GM23338 (cell line): ENCODE results near the gene BATF3. TPM values are rescaled to one million over a fixed set of nuclear protein-coding genes. Genes with fewer than 3 reads are reported as not detected.

Experiments
- ATAC-seq: fragments of 200-7000 bp; cut with Tn5 transposase; 3 replicates; pipeline ENCODE4 v1.9.1; 2020
- DNase-seq: peaks from one replicate; pipeline ENCODE4 v3.0.0-alpha.2; 2015; ENCODE audit warnings: low spot score
- H2AFZ ChIP-seq: fragments of 200-600 bp; sonication (generic); 2 replicates; pipeline ENCODE4 v1.8.0; 2016; ENCODE audit warnings: antibody characterized with exemption, mild to moderate bottlenecking, moderate library complexity
- H3F3A ChIP-seq: fragments of 200-600 bp; sonication (generic); replicated peaks from 2 replicates; pipeline ENCODE4 v1.8.0; 2017; ENCODE audit warnings: antibody characterized with exemption, mixed run types, low read depth
- H3K27ac ChIP-seq: fragments of 200-600 bp; sonication (generic); 2 replicates; pipeline ENCODE4 v1.6.1; 2016; ENCODE audit warnings: low read depth
- H3K27me3 ChIP-seq: fragments of 200-600 bp; sonication (generic); 2 replicates; pipeline ENCODE4 v1.8.0; 2016; ENCODE audit warnings: mild to moderate bottlenecking, mixed run types, moderate library complexity; ENCODE audit not compliant: insufficient read depth
- H3K36me3 ChIP-seq: fragments of 200-600 bp; sonication (generic); 2 replicates; pipeline ENCODE4 v1.8.0; 2016; ENCODE audit warnings: mild to moderate bottlenecking; ENCODE audit not compliant: insufficient read depth
- H3K4me1 ChIP-seq: fragments of 200-600 bp; sonication (generic); 2 replicates; pipeline ENCODE4 v1.8.0; 2016; ENCODE audit warnings: mild to moderate bottlenecking, moderate library complexity; ENCODE audit not compliant: insufficient read depth
- H3K4me2 ChIP-seq: fragments of 200-600 bp; sonication (generic); 2 replicates; pipeline ENCODE4 v1.7.1; 2017; ENCODE audit warnings: mixed run types
- H3K4me3 ChIP-seq: fragments of 200-600 bp; sonication (generic); 2 replicates; pipeline ENCODE4 v1.6.1; 2016; ENCODE audit warnings: mixed run types
- H3K79me2 ChIP-seq: fragments of 200-600 bp; sonication (generic); replicated peaks from 2 replicates; pipeline ENCODE4 v1.8.0; 2017; ENCODE audit warnings: mild to moderate bottlenecking; ENCODE audit not compliant: insufficient read depth
- H3K9me2 ChIP-seq: fragments of 200-600 bp; sonication (generic); 2 replicates; pipeline ENCODE4 v1.8.0; 2017; ENCODE audit not compliant: insufficient read depth
- H4K20me1 ChIP-seq: fragments of 200-600 bp; sonication (generic); replicated peaks from 2 replicates; pipeline ENCODE4 v1.8.0; 2017; ENCODE audit warnings: mild to moderate bottlenecking; ENCODE audit not compliant: insufficient read depth
- H3K27ac Mint-ChIP-seq: 2 replicates; pipeline ENCODE4 v1.8.0; 2020; ENCODE audit warnings: inconsistent platforms, mild to moderate bottlenecking, moderate library complexity, mixed read lengths
- H3K27me3 Mint-ChIP-seq: 3 replicates; pipeline ENCODE4 v1.8.0; 2022; ENCODE audit warnings: low read depth, mild to moderate bottlenecking, moderate library complexity, mixed read lengths, inconsistent platforms; ENCODE audit not compliant: insufficient read depth, poor library complexity
- H3K36me3 Mint-ChIP-seq: 3 replicates; pipeline ENCODE4 v1.8.0; 2021; ENCODE audit warnings: low read depth, mild to moderate bottlenecking, inconsistent platforms, moderate library complexity, mixed read lengths
- H3K4me1 Mint-ChIP-seq: 3 replicates; pipeline ENCODE4 v1.8.0; 2020; ENCODE audit warnings: mild to moderate bottlenecking, inconsistent platforms, mixed read lengths
- H3K4me3 Mint-ChIP-seq: 3 replicates; pipeline ENCODE4 v1.8.0; 2021; ENCODE audit warnings: moderate library complexity, mild to moderate bottlenecking, inconsistent platforms, mixed read lengths
- H3K9me3 Mint-ChIP-seq: 3 replicates; pipeline ENCODE4 v1.8.0; 2020; ENCODE audit warnings: moderate library complexity, mild to moderate bottlenecking, inconsistent platforms, mixed read lengths
- CTCF ChIP-seq, 2 experiments: fragments of 200-600 bp in 1 of 2; sonication (generic) in 1 of 2; conservative IDR thresholded peaks; 2 replicates each; pipeline versions ENCODE4 v1.5.1 to v1.6.1; 2016 to 2017; ENCODE audit warnings: antibody characterized with exemption in 2 of 2, low read depth in 2 of 2, mild to moderate bottlenecking in 2 of 2, moderate library complexity in 1 of 2
- EZH2phosphoT487 ChIP-seq: fragments of 200-600 bp; sonication (generic); IDR thresholded peaks from one replicate; pipeline ENCODE4 v1.8.1; 2018; ENCODE audit warnings: antibody characterized with exemption; ENCODE audit not compliant: unreplicated experiment
- JUNB ChIP-seq: IDR thresholded peaks from one replicate; pipeline ENCODE4 v1.6.1; 2016; ENCODE audit warnings: antibody characterized with exemption; ENCODE audit not compliant: unreplicated experiment
- NANOG ChIP-seq: IDR thresholded peaks from 2 replicates; pipeline ENCODE4 v1.6.1; 2016; ENCODE audit warnings: antibody characterized with exemption, borderline replicate concordance
- ZNF331 ChIP-seq: fragments of 250-450 bp; sonication (Bioruptor Pico); IDR thresholded peaks from 2 replicates; pipeline ENCODE4 v1.5.0; 2020; ENCODE audit warnings: low read depth, mild to moderate bottlenecking, moderate library complexity
- ZNF462 ChIP-seq: fragments of 250-450 bp; sonication (Bioruptor Pico); IDR thresholded peaks from 2 replicates; pipeline ENCODE4 v1.5.0; 2020; ENCODE audit warnings: mild to moderate bottlenecking, moderate library complexity
- polyA plus RNA-seq: library from polyadenylated mRNA; unstranded; fragments of >200 nt; fragmentation: Nextera tagmentation; extraction: Ambion mirVana; gene quantifications from 2 replicates; pipeline ENCODE4 v1.2.1, GENCODE V29; 2016
- total RNA-seq: library from RNA; depleted of rRNA; stranded (reverse); fragments of >200 nt; shearing (Covaris generic); gene quantifications from 2 replicates; pipeline ENCODE4 v1.2.3, GENCODE V29; 2014
- TF ChIP-seq, protein P1 (sequence below): IDR thresholded peaks from 2 replicates; pipeline ENCODE4 v1.6.1; 2016; ENCODE audit warnings: antibody characterized with exemption
- TF ChIP-seq, protein P2 (sequence below): IDR thresholded peaks from one replicate; pipeline ENCODE4 v1.6.1; 2018; ENCODE audit warnings: antibody characterized with exemption; ENCODE audit not compliant: unreplicated experiment

The BATF3 gene
- total and polyA plus RNA-seq, 2 experiments from 2014 or later = 3.6 to 7.8 TPM

DNA sequence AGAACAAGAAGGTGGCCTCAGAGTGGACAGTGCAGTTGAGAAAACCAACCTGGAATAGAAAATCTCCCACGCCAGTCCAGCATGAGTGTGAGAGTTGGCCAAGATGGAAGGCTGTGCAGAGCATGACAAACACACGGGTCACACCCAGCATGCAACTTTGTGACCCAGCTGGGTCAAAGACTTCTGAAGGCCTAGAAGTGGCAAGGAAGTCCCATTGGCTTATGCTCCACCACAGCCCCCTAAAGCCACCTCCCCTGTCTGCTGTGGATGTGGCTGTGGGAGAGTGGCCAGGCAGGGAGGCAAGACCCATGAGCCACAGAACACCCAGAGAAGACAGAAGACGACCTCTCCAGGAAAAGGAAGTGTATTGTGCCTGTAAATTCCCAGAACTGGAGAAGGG is 13.6 kb downstream of the BATF3 start (continued):
- TF ChIP-seq ZNF462 = no peak
- TF ChIP-seq, protein P1, sequence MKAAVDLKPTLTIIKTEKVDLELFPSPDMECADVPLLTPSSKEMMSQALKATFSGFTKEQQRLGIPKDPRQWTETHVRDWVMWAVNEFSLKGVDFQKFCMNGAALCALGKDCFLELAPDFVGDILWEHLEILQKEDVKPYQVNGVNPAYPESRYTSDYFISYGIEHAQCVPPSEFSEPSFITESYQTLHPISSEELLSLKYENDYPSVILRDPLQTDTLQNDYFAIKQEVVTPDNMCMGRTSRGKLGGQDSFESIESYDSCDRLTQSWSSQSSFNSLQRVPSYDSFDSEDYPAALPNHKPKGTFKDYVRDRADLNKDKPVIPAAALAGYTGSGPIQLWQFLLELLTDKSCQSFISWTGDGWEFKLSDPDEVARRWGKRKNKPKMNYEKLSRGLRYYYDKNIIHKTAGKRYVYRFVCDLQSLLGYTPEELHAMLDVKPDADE = no peak
- no peak for TF ChIP-seq ZNF331 (CRISPR knock-in tag)
- TF ChIP-seq, protein P2, sequence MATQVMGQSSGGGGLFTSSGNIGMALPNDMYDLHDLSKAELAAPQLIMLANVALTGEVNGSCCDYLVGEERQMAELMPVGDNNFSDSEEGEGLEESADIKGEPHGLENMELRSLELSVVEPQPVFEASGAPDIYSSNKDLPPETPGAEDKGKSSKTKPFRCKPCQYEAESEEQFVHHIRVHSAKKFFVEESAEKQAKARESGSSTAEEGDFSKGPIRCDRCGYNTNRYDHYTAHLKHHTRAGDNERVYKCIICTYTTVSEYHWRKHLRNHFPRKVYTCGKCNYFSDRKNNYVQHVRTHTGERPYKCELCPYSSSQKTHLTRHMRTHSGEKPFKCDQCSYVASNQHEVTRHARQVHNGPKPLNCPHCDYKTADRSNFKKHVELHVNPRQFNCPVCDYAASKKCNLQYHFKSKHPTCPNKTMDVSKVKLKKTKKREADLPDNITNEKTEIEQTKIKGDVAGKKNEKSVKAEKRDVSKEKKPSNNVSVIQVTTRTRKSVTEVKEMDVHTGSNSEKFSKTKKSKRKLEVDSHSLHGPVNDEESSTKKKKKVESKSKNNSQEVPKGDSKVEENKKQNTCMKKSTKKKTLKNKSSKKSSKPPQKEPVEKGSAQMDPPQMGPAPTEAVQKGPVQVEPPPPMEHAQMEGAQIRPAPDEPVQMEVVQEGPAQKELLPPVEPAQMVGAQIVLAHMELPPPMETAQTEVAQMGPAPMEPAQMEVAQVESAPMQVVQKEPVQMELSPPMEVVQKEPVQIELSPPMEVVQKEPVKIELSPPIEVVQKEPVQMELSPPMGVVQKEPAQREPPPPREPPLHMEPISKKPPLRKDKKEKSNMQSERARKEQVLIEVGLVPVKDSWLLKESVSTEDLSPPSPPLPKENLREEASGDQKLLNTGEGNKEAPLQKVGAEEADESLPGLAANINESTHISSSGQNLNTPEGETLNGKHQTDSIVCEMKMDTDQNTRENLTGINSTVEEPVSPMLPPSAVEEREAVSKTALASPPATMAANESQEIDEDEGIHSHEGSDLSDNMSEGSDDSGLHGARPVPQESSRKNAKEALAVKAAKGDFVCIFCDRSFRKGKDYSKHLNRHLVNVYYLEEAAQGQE = no peak

DNA sequence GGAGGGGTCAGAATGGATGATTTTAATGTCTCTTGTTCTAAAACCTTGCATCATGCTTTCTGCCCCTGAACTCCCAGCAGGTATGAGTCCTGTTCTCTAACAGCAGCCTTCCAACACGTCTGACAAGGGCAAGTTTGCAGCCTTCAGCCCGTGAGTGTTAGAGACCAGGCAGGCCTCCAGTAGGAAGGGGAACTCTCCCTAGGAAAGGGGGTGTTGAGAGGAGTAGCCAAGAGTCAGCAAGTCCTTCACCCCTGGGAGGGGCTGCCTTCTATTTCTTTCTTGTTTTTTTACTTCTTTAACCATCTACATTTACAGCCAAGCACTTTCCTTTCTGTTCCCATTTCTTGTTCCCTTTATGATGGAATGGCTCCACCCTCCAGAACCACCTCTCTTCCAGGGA is 14.2 kb downstream of the BATF3 start:
- H3K9me2 ChIP-seq = peaks cover 19% of the 10 kb centered on the region
- Mint-ChIP-seq H3K4me3 (no peak overlapping the region), H3K27me3 (no peaks in the 10 kb centered on the region), H3K9me3 (no peaks in the 10 kb centered on the region), H3K4me1 (peaks cover 25% of the 10 kb centered on the region), H3K36me3 (no peaks in the 10 kb centered on the region; the same call in 2 of the 3 replicates), H3K27ac (no peak overlapping the region)
- H3K4me3 ChIP-seq = no peak overlapping the region
- H3K27ac ChIP-seq = no peak overlapping the region
- H3F3A ChIP-seq = no peaks in the 10 kb centered on the region
- no peaks in the 10 kb centered on the region for H4K20me1 ChIP-seq
- ATAC-seq (no peak), DNase-seq (no peak)
- H3K4me1 ChIP-seq = peaks cover 8% of the 10 kb centered on the region
- no peaks in the 10 kb centered on the region for H3K27me3 ChIP-seq
- no peak overlapping the region for H2AFZ ChIP-seq
- H3K79me2 ChIP-seq = no peaks in the 10 kb centered on the region
- no peak overlapping the region for H3K4me2 ChIP-seq
- no peaks in the 10 kb centered on the region; the same call in 1 of the 2 replicates for H3K36me3 ChIP-seq
- TF ChIP-seq NANOG = no peak
- TF ChIP-seq, protein P1 = no peak
- no peak for TF ChIP-seq CTCF (conservative IDR thresholded peaks at IDR 0.05; ENCODE audit: low read depth in 2 of 2)
- no peak for TF ChIP-seq JUNB
- TF ChIP-seq EZH2phosphoT487 = no peak
